Central memory CD8-positive, alpha-beta T cell (primary cell): ENCODE results near the gene NCAPH2.

Source experiments
- ATAC-seq: fragments of 150-1000 bp; cut with Tn5 transposase; replicated peaks from 2 replicates; pipeline ENCODE4 v1.10.0; 2022; ENCODE audit warnings: mild to moderate bottlenecking, moderate FRiP score, moderate number of reproducible peaks; ENCODE audit not compliant: poor library complexity, severe bottlenecking; ENCODE audit errors: extremely low read depth
- DNase-seq, 2 donors: peaks; one replicate each; pipeline ENCODE4 v3.0.0; 2021; ENCODE audit warnings: low spot score in 2 of 2
- H3K27ac Mint-ChIP-seq: one replicate; pipeline ENCODE4 v1.8.0; 2022; ENCODE audit warnings: low read depth, mild to moderate bottlenecking, moderate library complexity, mixed read lengths
- H3K27me3 Mint-ChIP-seq: one replicate; pipeline ENCODE4 v1.8.0; 2022; ENCODE audit warnings: mixed read lengths
- H3K36me3 Mint-ChIP-seq: one replicate; pipeline ENCODE4 v1.8.0; 2022; ENCODE audit warnings: mild to moderate bottlenecking, moderate library complexity, mixed read lengths; ENCODE audit not compliant: insufficient read depth
- H3K4me1 Mint-ChIP-seq: one replicate; pipeline ENCODE4 v1.8.0; 2022; ENCODE audit warnings: mixed read lengths
- H3K4me3 Mint-ChIP-seq: one replicate; pipeline ENCODE4 v1.8.0; 2022; ENCODE audit warnings: mild to moderate bottlenecking, moderate library complexity, mixed read lengths
- H3K9me3 Mint-ChIP-seq: one replicate; pipeline ENCODE4 v1.8.0; 2022; ENCODE audit warnings: mixed read lengths

Gene NCAPH2

GRCh38 chr22:50507991-50508884 is at the start of gene NCAPH2:
NCAPH2 (plus strand) TSS chr22:50508224; CDS start chr22:50508338, 114 bp downstream.
- no peaks in the 10 kb centered on the region for H3K27me3 Mint-ChIP-seq
- peak within 1 kb of the TSS; percentile 94 for H3K4me3 Mint-ChIP-seq
- DNase-seq (peak; percentile 93 to 96), ATAC-seq (peak; percentile 75)
- peaks cover 24% of the 10 kb centered on the region for H3K4me1 Mint-ChIP-seq
- peaks cover 13% of the 10 kb centered on the region for H3K36me3 Mint-ChIP-seq
- peak within 1 kb of the TSS; percentile 88 for H3K27ac Mint-ChIP-seq
- H3K9me3 Mint-ChIP-seq, result no peaks in the 10 kb centered on the region

DNA sequence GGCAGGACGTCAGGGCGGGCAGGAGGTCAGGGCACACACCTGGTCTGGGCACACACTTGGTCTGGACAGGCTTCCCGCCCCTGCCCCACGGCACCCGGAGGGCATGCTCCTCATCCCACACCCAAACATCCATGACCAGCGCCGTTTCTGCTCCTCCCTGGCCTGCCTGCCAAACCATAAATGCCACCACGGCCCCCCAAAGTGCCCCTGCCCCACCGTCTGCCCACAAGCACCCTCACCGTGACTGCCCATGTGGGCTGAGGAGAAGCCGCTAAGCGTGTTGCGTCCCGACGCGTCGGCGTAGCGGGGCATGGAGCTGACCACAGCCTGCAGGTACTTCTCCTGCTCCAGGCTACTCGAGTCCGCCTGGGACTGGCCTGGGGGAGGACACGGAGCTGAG is 49.0 kb upstream of the NCAPH2 start:
- ATAC-seq, result no peak
- H3K9me3 Mint-ChIP-seq, result no peaks in the 10 kb centered on the region
- peak overlapping the region; percentile 83 for H3K27ac Mint-ChIP-seq
- DNase-seq, result no peak
- peaks cover 12% of the 10 kb centered on the region for H3K4me1 Mint-ChIP-seq
- H3K36me3 Mint-ChIP-seq, result peaks cover 57% of the 10 kb centered on the region
- no peak overlapping the region for H3K4me3 Mint-ChIP-seq
- no peaks in the 10 kb centered on the region for H3K27me3 Mint-ChIP-seq

GRCh38 chr22:50459496-50460140 is 48.4 kb upstream of the NCAPH2 start:
- peaks cover 60% of the 10 kb centered on the region for H3K36me3 Mint-ChIP-seq
- ATAC-seq (no peak), DNase-seq (no peak)
- no peaks in the 10 kb centered on the region for H3K9me3 Mint-ChIP-seq
- H3K27me3 Mint-ChIP-seq, result no peaks in the 10 kb centered on the region
- no peak overlapping the region for H3K4me3 Mint-ChIP-seq
- H3K4me1 Mint-ChIP-seq, result peaks cover 12% of the 10 kb centered on the region
- peak overlapping the region; percentile 83 for H3K27ac Mint-ChIP-seq

DNA sequence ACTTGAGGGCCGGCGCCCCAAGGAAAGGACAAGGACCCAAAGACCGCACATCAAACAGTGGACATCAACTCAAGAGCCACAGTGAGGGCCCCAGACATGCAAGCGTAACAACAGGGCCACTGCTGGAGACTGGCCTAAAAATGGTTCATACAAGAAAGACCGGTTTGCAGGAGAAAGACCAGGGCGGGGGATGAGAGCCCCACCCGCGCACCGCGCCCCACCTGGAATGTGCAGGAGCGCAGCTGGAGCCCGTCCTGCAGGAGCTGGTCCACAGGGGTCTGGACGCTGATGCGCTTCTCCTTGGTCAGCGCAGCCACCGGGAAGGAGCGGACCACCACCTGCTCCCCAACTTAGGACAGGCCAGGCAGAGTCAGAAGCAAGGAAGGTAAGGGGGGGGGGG is 47.1 kb upstream of the NCAPH2 start:
- no peak overlapping the region for H3K27ac Mint-ChIP-seq
- peaks cover 51% of the 10 kb centered on the region for H3K36me3 Mint-ChIP-seq
- peaks cover 12% of the 10 kb centered on the region for H3K4me1 Mint-ChIP-seq
- no peaks in the 10 kb centered on the region for H3K9me3 Mint-ChIP-seq
- no peaks in the 10 kb centered on the region for H3K27me3 Mint-ChIP-seq
- no peak for DNase-seq
- H3K4me3 Mint-ChIP-seq, result no peak overlapping the region
- no peak for ATAC-seq

- H3K27me3 Mint-ChIP-seq, result no peaks in the 10 kb centered on the region
- no peaks in the 10 kb centered on the region for H3K9me3 Mint-ChIP-seq
- DNase-seq, result no peak
- no peak overlapping the region for H3K4me3 Mint-ChIP-seq
- H3K4me1 Mint-ChIP-seq, result peaks cover 18% of the 10 kb centered on the region
- H3K27ac Mint-ChIP-seq, result no peak overlapping the region
- ATAC-seq, result no peak
- peaks cover 53% of the 10 kb centered on the region for H3K36me3 Mint-ChIP-seq
Observed at GRCh38 chr22:50461536-50461935, 46.5 kb upstream of the NCAPH2 start.

GRCh38 chr22:50461979-50462540 is 46.0 kb upstream of the NCAPH2 start:
- no peak overlapping the region for H3K27ac Mint-ChIP-seq
- peaks cover 21% of the 10 kb centered on the region for H3K4me1 Mint-ChIP-seq
- H3K4me3 Mint-ChIP-seq, result no peak overlapping the region
- no peaks in the 10 kb centered on the region for H3K9me3 Mint-ChIP-seq
- H3K27me3 Mint-ChIP-seq, result no peaks in the 10 kb centered on the region
- DNase-seq (no peak), ATAC-seq (no peak)
- peaks cover 52% of the 10 kb centered on the region for H3K36me3 Mint-ChIP-seq

GRCh38 chr22:50463188-50463900 is 44.7 kb upstream of the NCAPH2 start:
- H3K4me3 Mint-ChIP-seq, result no peak overlapping the region
- no peak overlapping the region for H3K27ac Mint-ChIP-seq
- H3K36me3 Mint-ChIP-seq, result peaks cover 46% of the 10 kb centered on the region
- DNase-seq (no peak), ATAC-seq (no peak)
- H3K27me3 Mint-ChIP-seq, result no peaks in the 10 kb centered on the region
- no peaks in the 10 kb centered on the region for H3K9me3 Mint-ChIP-seq
- peaks cover 15% of the 10 kb centered on the region for H3K4me1 Mint-ChIP-seq

DNA sequence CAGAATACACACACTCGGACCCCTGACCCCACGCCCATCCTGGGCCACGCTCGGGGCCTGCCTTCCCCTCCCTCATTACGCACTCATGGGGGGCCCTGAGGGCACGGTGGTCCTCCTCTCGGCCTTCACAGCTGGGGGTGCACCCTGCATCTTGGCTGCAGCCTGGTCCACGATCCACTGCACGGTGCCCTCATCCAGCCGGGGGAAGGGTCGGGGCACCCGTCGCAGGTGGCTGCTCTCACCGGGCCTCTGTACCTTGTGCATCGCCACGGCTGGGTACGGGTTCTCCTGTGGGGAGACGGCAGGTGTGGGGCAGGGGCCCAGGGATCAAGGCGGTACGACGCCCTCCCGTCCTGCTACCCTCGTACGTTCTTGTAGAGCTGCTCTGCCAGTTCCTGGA is 43.6 kb upstream of the NCAPH2 start:
- Mint-ChIP-seq H3K36me3 (peaks cover 44% of the 10 kb centered on the region), H3K27me3 (no peaks in the 10 kb centered on the region), H3K27ac (no peak overlapping the region), H3K9me3 (no peaks in the 10 kb centered on the region), H3K4me3 (no peak overlapping the region), H3K4me1 (peaks cover 23% of the 10 kb centered on the region)
- ATAC-seq, result no peak
- DNase-seq, result no peak

DNA sequence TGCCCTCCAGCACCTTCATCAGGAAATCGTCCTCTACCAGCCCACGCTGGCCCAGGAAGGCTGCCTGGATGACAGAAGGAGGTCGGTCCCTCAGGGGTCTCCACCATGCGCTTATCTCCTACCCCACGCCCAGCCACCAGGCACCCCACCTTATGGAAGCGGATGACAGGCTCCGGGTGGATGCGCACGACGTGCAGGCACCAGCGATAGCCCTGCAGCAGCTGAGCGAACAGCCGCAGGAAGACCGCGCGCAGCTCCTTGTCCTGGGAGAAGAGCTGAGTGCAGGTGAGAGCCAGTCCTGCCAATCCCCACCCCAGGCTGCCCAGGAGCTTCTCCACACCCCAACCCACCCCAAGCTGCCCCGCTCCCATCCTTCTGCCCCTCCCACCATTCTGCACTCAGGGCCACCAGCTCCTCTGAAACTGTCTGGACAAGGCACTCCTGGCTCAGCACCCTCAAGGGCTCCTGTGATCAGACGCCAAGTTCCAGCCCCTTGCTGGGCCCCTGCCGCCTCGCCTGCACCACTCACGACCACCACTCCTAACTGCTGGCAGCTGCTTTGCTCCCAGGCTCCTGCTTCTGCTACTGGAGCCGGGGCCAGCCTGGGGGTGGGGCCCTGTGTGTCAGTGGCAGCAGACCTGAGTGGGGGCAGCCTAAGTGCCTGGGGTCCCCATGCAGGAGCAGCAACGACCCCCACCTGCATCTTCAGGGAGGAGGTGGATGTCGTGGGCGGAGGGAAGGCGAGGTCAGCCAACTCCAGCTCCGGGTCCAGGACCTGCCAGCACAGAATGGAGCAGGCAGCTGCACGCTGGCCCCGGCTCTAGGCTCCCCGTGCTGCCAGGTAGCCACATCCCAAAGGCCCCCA is 42.7 kb upstream of the NCAPH2 start:
- no peak overlapping the region for H3K4me3 Mint-ChIP-seq
- ATAC-seq, result no peak

GRCh38 chr22:50467341-50467740 is 40.7 kb upstream of the NCAPH2 start:
- Mint-ChIP-seq H3K36me3 (peaks cover 41% of the 10 kb centered on the region), H3K4me1 (peaks cover 50% of the 10 kb centered on the region), H3K4me3 (no peak overlapping the region), H3K27ac (peak overlapping the region; percentile 85), H3K27me3 (no peaks in the 10 kb centered on the region), H3K9me3 (no peaks in the 10 kb centered on the region)
- DNase-seq, result no peak
- ATAC-seq, result no peak

More for the DNA sequence above, 42.7 kb upstream of the NCAPH2 start:
- Mint-ChIP-seq H3K27ac (no peak overlapping the region), H3K4me1 (peaks cover 31% of the 10 kb centered on the region), H3K36me3 (peaks cover 47% of the 10 kb centered on the region), H3K9me3 (no peaks in the 10 kb centered on the region), H3K27me3 (no peaks in the 10 kb centered on the region)
- DNase-seq, result no peak

DNA sequence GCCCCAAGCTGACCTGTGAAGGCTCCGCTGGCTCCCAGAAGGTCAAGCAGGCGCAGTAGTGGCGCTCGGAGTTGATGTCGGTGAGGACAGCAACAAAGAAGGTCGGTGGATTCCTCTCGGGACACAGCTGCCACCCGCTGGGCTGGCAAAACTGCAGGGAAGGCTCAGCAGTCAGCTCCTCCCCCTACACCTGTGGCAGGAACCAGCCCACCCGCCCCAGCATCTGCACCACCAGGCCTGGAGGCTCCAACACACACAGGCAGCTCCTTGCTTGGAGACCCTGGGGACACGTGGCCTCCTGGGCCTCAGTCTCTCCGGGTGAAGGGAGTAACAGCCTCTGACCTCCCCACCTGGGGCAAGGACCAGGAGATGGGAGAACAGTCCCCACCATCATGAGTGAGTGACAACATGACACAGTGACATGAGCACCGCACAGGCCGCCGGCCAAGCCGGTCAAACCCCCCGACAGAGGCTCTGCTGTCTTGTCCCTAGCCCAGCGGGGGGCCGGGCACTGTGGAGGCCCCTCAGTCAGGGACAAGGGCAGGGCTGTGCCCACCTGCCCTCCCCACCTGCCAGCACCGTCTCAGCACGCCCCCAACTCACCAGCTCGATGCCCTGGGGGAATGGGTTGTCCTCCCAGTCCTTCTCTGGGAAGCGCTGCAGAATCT is 40.1 kb upstream of the NCAPH2 start:
- peak overlapping the region; percentile 72 for H3K4me3 Mint-ChIP-seq
- H3K9me3 Mint-ChIP-seq, result no peaks in the 10 kb centered on the region
- peaks cover 55% of the 10 kb centered on the region for H3K4me1 Mint-ChIP-seq
- DNase-seq, result no peak
- no peak for ATAC-seq
- peak overlapping the region; percentile 92 for H3K27ac Mint-ChIP-seq
- H3K36me3 Mint-ChIP-seq, result peaks cover 40% of the 10 kb centered on the region
- H3K27me3 Mint-ChIP-seq, result no peaks in the 10 kb centered on the region
